Measurements from ENCODE around the gene DNAJB8. TPM values are rescaled to one million over a fixed set of nuclear protein-coding genes. Genes with fewer than 3 reads are reported as not detected.

DNAJB8 gene
- total RNA-seq, 1 experiment from 2014 or later: not detected

- no peaks in the 10 kb centered on the region for H3K4me1 ChIP-seq (ENCODE audit: insufficient read depth, low read length, poor library complexity, severe bottlenecking)
- TF ChIP-seq EZH2 (IDR thresholded peaks at IDR 0.05; ENCODE audit: borderline replicate concordance, low read depth, low read length, poor library complexity, severe bottlenecking) (no peak), CTCF (conservative IDR thresholded peaks at IDR 0.05; ENCODE audit: low read depth, low read length) (no peak)
- ChIA-PET CTCF (interaction anchor here (0.6 kb wide), 1 partner anchor 270 kb away, joined by 4 read pairs; no protein-coding TSS in a partner anchor), POLR2A (ENCODE audit: low non-redundant PET) (no interaction called here)
- H3K27ac ChIP-seq (ENCODE audit: low read depth, low read length, poor library complexity, severe bottlenecking): no peak overlapping the region
- no peak for DNase-seq (ENCODE audit: low spot score)
- H3K36me3 ChIP-seq (ENCODE audit: insufficient read depth, low read length, poor library complexity, severe bottlenecking): no peaks in the 10 kb centered on the region
- H3K9me3 ChIP-seq (ENCODE audit: low read depth, low read length, poor library complexity, severe bottlenecking): no peaks in the 10 kb centered on the region
- no TSS peak for BruUV-seq (replicated peaks)
- no peak overlapping the region for H3K4me3 ChIP-seq (ENCODE audit: low read depth, low read length, poor library complexity, severe bottlenecking)
- no peaks in the 10 kb centered on the region for H3K27me3 ChIP-seq (replicated peaks; ENCODE audit: insufficient read depth, low read depth, low read length, poor library complexity)
- intact Hi-C loops (cut with micrococcal nuclease; ENCODE audit: unreplicated experiment): no loop called here
Observed at GRCh38 chr3:128506754-128507153, 40.1 kb upstream of the DNAJB8 start.

GRCh38 chr3:128505771-128506170, 39.1 kb upstream of the DNAJB8 start:
- TF ChIP-seq CTCF (conservative IDR thresholded peaks at IDR 0.05; ENCODE audit: low read depth, low read length): no peak
- no peak for TF ChIP-seq EZH2 (IDR thresholded peaks at IDR 0.05; ENCODE audit: borderline replicate concordance, low read depth, low read length, poor library complexity, severe bottlenecking)
- intact Hi-C loops (cut with micrococcal nuclease; ENCODE audit: unreplicated experiment): no loop called here
- POLR2A ChIA-PET (ENCODE audit: low non-redundant PET): no interaction called here

GRCh38 chr3:128504963-128505730, 38.5 kb upstream of the DNAJB8 start:
- H3K36me3 ChIP-seq (ENCODE audit: insufficient read depth, low read length, poor library complexity, severe bottlenecking): no peaks in the 10 kb centered on the region
- H3K27me3 ChIP-seq (replicated peaks; ENCODE audit: insufficient read depth, low read depth, low read length, poor library complexity): no peaks in the 10 kb centered on the region
- POLR2A ChIA-PET (ENCODE audit: low non-redundant PET): no interaction called here
- BruUV-seq (replicated peaks): no TSS peak
- H3K4me1 ChIP-seq (ENCODE audit: insufficient read depth, low read length, poor library complexity, severe bottlenecking): no peaks in the 10 kb centered on the region
- H3K9me3 ChIP-seq (ENCODE audit: low read depth, low read length, poor library complexity, severe bottlenecking): no peaks in the 10 kb centered on the region
- no peak overlapping the region for H3K27ac ChIP-seq (ENCODE audit: low read depth, low read length, poor library complexity, severe bottlenecking)
- no peak overlapping the region for H3K4me3 ChIP-seq (ENCODE audit: low read depth, low read length, poor library complexity, severe bottlenecking)
- no peak for TF ChIP-seq CTCF (conservative IDR thresholded peaks at IDR 0.05; ENCODE audit: low read depth, low read length)
- no peak for TF ChIP-seq EZH2 (IDR thresholded peaks at IDR 0.05; ENCODE audit: borderline replicate concordance, low read depth, low read length, poor library complexity, severe bottlenecking)
- intact Hi-C loops (cut with micrococcal nuclease; ENCODE audit: unreplicated experiment): loop anchor here (5.0 kb wide), 1 partner anchor 77 kb away; no protein-coding TSS in a partner anchor
- CTCF ChIA-PET: no interaction called here
- no peak for DNase-seq (ENCODE audit: low spot score)

More at GRCh38 chr3:128505771-128506170, 39.1 kb upstream of the DNAJB8 start:
- no peaks in the 10 kb centered on the region for H3K9me3 ChIP-seq (ENCODE audit: low read depth, low read length, poor library complexity, severe bottlenecking)
- no peak overlapping the region for H3K27ac ChIP-seq (ENCODE audit: low read depth, low read length, poor library complexity, severe bottlenecking)
- CTCF ChIA-PET: no interaction called here
- DNase-seq (ENCODE audit: low spot score): peak; percentile 26
- BruUV-seq (replicated peaks): no TSS peak
- H3K27me3 ChIP-seq (replicated peaks; ENCODE audit: insufficient read depth, low read depth, low read length, poor library complexity): no peaks in the 10 kb centered on the region
- H3K4me1 ChIP-seq (ENCODE audit: insufficient read depth, low read length, poor library complexity, severe bottlenecking): no peaks in the 10 kb centered on the region
- H3K4me3 ChIP-seq (ENCODE audit: low read depth, low read length, poor library complexity, severe bottlenecking): no peak overlapping the region
- H3K36me3 ChIP-seq (ENCODE audit: insufficient read depth, low read length, poor library complexity, severe bottlenecking): no peaks in the 10 kb centered on the region

All from A673 (cell line).